WTC11 (cell line): ENCODE results near the gene KCNMB4. TPM values are rescaled to one million over a fixed set of nuclear protein-coding genes. Genes with fewer than 3 reads are reported as not detected.
A peak's percentile ranks its signal among the peaks of the same experiment; 100 is the strongest.

ENCODE experiments used
- ATAC-seq: fragments of 200-7000 bp; cut with Tn5 transposase; 2 replicates; pipeline ENCODE4 v1.10.0; 2021; ENCODE audit warnings: mild to moderate bottlenecking, moderate library complexity
- CTCF ChIA-PET: fragments of 300-600 bp; sonication (Branson Sonifier 250); formaldehyde crosslinking; loops from one replicate; lab custom pipeline; 2021; ENCODE audit warnings: antibody characterized with exemption; lab: Charles Lee
- POLR2A ChIA-PET: fragments of 350-600 bp; sonication (Branson Sonifier 250); formaldehyde crosslinking; loops from one replicate; lab custom pipeline; 2021; ENCODE audit warnings: antibody characterized with exemption; lab: Charles Lee
- DNase-seq: peaks from one replicate; pipeline ENCODE4 v3.0.0; 2021; ENCODE audit warnings: low spot score
- H3K27ac Mint-ChIP-seq: 2 replicates; pipeline ENCODE4 v1.8.0; 2021; ENCODE audit warnings: mixed read lengths
- H3K27me3 Mint-ChIP-seq: 2 replicates; pipeline ENCODE4 v1.8.0; 2021; ENCODE audit warnings: low read depth, mild to moderate bottlenecking, moderate library complexity, mixed read lengths
- H3K36me3 Mint-ChIP-seq: 2 replicates; pipeline ENCODE4 v1.8.0; 2021; ENCODE audit warnings: mixed read lengths
- H3K4me1 Mint-ChIP-seq: 2 replicates; pipeline ENCODE4 v1.8.0; 2022; ENCODE audit warnings: mixed read lengths
- H3K4me3 Mint-ChIP-seq: 2 replicates; pipeline ENCODE4 v1.8.0; 2021; ENCODE audit warnings: mild to moderate bottlenecking, moderate library complexity, mixed read lengths
- H3K9me3 Mint-ChIP-seq: 2 replicates; pipeline ENCODE4 v1.8.0; 2021; ENCODE audit warnings: mixed read lengths
- CDX4 ChIP-seq: fragments of 250-450 bp; sonication (Bioruptor Pico); IDR thresholded peaks from 2 replicates; pipeline ENCODE4 v1.9.0; 2021; ENCODE audit warnings: moderate library complexity, mild to moderate bottlenecking, inconsistent platforms, borderline replicate concordance
- GRHL2 ChIP-seq: fragments of 250-450 bp; sonication (Bioruptor Pico); IDR thresholded peaks from 2 replicates; pipeline ENCODE4 v1.8.0; 2022; ENCODE audit warnings: mild to moderate bottlenecking, moderate library complexity; ENCODE audit not compliant: insufficient replicate concordance, severe bottlenecking
- HMGXB4 ChIP-seq: sonication (generic); formaldehyde crosslinking; IDR thresholded peaks from 2 replicates; pipeline ENCODE4 v1.8.1; 2023; ENCODE audit warnings: mild to moderate bottlenecking, moderate library complexity, missing genetic modification reagents
- MLX ChIP-seq: sonication (generic); formaldehyde crosslinking; IDR thresholded peaks from 2 replicates; pipeline ENCODE4 v1.8.1; 2023; ENCODE audit warnings: mild to moderate bottlenecking, missing genetic modification reagents, moderate library complexity
- MYBL2 ChIP-seq: sonication (generic); formaldehyde crosslinking; IDR thresholded peaks from 2 replicates; pipeline ENCODE4 v1.8.1; 2023; ENCODE audit warnings: mild to moderate bottlenecking, moderate library complexity, missing genetic modification reagents
- NFYB ChIP-seq: sonication (generic); formaldehyde crosslinking; conservative IDR thresholded peaks from 2 replicates; pipeline ENCODE4 v1.8.0; 2022; ENCODE audit warnings: low read depth, missing genetic modification reagents
- NR2C2 ChIP-seq: sonication (generic); formaldehyde crosslinking; IDR thresholded peaks from 2 replicates; pipeline ENCODE4 v1.8.0; 2022; ENCODE audit warnings: mild to moderate bottlenecking, missing genetic modification reagents
- PRDM15 ChIP-seq: sonication (generic); formaldehyde crosslinking; IDR thresholded peaks from 2 replicates; pipeline ENCODE4 v1.8.0; 2022; ENCODE audit warnings: missing genetic modification reagents
- PRRX2 ChIP-seq: fragments of 250-450 bp; sonication (Bioruptor Pico); IDR thresholded peaks from 2 replicates; pipeline ENCODE4 v1.8.0; 2021; ENCODE audit warnings: mild to moderate bottlenecking
- ZNF263 ChIP-seq: sonication (generic); formaldehyde crosslinking; IDR thresholded peaks from 2 replicates; pipeline ENCODE4 v1.8.1; 2022; ENCODE audit warnings: low read depth, mild to moderate bottlenecking, moderate library complexity, missing genetic modification reagents
- ZNF423 ChIP-seq: fragments of 250-450 bp; sonication (Bioruptor Pico); IDR thresholded peaks from 2 replicates; pipeline ENCODE4 v2.1.2; 2022; ENCODE audit warnings: mild to moderate bottlenecking, moderate library complexity
- ZNF425 ChIP-seq: fragments of 250-450 bp; sonication (Bioruptor Pico); conservative IDR thresholded peaks from 2 replicates; pipeline ENCODE4 v1.9.0; 2021; ENCODE audit warnings: mild to moderate bottlenecking
- total RNA-seq: library from RNA; stranded (reverse); gene quantifications from 3 replicates; pipeline ENCODE4 v1.2.3, GENCODE V29; 2021

The KCNMB4 gene
- total RNA-seq, 1 experiment from 2014 or later = 23.3 TPM

GRCh38 chr12:70466753-70467152, 100.7 kb downstream of the KCNMB4 start (continued):
- TF ChIP-seq HMGXB4 (CRISPR knock-in tag) = no peak
- TF ChIP-seq ZNF423 (CRISPR knock-in tag) = no peak
- no peak for TF ChIP-seq MLX (CRISPR knock-in tag)
- TF ChIP-seq, all 79 proteins: peak for 0

- POLR2A ChIA-PET = no interaction called here
- no peak overlapping the region for H3K27ac Mint-ChIP-seq
- H3K27me3 Mint-ChIP-seq = peaks cover 6% of the 10 kb centered on the region
- no peak for TF ChIP-seq NR2C2
- H3K4me1 Mint-ChIP-seq = 0 out of 2 replicates have a peak, but pooled peaks cover 3% of the 10 kb centered on the region
- H3K4me3 Mint-ChIP-seq = no peak overlapping the region
- peaks cover 56% of the 10 kb centered on the region for H3K9me3 Mint-ChIP-seq
- H3K36me3 Mint-ChIP-seq = peaks cover 35% of the 10 kb centered on the region
- ATAC-seq (no peak), DNase-seq (no peak)
- CTCF ChIA-PET = no interaction called here
Observed at GRCh38 chr12:70467476-70467875, 101.4 kb downstream of the KCNMB4 start.

GRCh38 chr12:70467918-70468733, 102.0 kb downstream of the KCNMB4 start:
- CTCF ChIA-PET = interaction anchor here (0.6 kb wide), 1 partner anchor 17 kb away, joined by 3 read pairs; no protein-coding TSS in a partner anchor
- H3K4me1 Mint-ChIP-seq = 0 out of 2 replicates have a peak, but pooled peaks cover 3% of the 10 kb centered on the region
- no peak overlapping the region for H3K4me3 Mint-ChIP-seq
- DNase-seq (peak; percentile 11), ATAC-seq (no peak)
- POLR2A ChIA-PET = no interaction called here
- no peak overlapping the region for H3K27ac Mint-ChIP-seq
- TF ChIP-seq GRHL2 (CRISPR knock-in tag) = no peak
- TF ChIP-seq PRDM15 (CRISPR knock-in tag) = no peak
- TF ChIP-seq ZNF425 (CRISPR knock-in tag) = no peak
- TF ChIP-seq CDX4 (CRISPR knock-in tag) = no peak
- TF ChIP-seq NFYB (CRISPR knock-in tag) = no peak
- no peak for TF ChIP-seq PRRX2 (CRISPR knock-in tag)
- no peak for TF ChIP-seq MYBL2 (CRISPR knock-in tag)
- TF ChIP-seq ZNF263 = no peak
- H3K9me3 Mint-ChIP-seq = peaks cover 51% of the 10 kb centered on the region
- peaks cover 8% of the 10 kb centered on the region for H3K27me3 Mint-ChIP-seq
- peaks cover 31% of the 10 kb centered on the region for H3K36me3 Mint-ChIP-seq
